Measurements from ENCODE around the gene SEPTIN14.
"Not testable (repeated sequence)": the region's sequence is repeated elsewhere in the genome, so short reads cannot be mapped to it uniquely, and the experiment has no call there.

SEPTIN14 gene

DNA sequence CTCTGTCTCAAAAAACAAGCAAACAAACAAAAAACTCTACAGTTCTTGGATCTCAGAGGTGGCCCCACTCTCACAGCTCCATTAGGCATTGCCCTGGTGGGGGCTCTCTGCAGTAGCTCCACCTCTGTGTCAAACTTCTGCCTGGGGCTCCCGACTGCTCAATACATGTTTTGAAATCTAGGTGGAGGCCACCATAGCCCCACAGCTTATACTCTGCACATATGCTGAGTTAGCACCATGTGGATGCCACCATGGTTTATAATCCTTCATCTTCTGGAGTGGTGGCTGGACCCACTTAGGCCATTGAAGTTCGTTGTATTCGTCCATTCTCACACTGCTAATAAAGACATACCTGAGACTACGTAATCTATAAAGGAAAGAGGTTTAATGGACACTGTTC is 78.4 kb downstream of the SEPTIN14 start:
- DNase-seq (ENCODE audit: low spot score) = no peak

GRCh38 chr7:55778631-55779030 is 83.9 kb downstream of the SEPTIN14 start:
- no peak for DNase-seq (ENCODE audit: low spot score)

DNA sequence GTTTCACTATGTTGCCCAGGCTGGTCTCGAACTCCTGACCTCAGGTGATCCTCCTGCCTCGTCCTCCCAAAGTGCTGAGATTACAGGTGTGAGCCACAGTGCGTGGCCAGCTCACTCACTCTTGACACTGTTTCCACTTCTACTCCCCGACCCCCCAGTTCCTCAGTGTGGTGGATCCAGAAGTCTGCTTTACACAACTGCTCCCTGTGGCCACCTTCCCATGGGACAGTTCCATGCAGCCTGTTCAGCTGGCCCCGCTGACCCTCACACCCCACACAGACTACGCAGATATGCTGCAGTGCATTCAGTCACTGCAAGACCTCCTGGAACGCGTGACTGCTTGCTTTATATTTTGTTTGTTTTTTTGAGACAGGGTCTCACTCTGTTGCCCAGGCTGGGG is 86.4 kb downstream of the SEPTIN14 start:
- DNase-seq (ENCODE audit: low spot score) = no peak

DNA sequence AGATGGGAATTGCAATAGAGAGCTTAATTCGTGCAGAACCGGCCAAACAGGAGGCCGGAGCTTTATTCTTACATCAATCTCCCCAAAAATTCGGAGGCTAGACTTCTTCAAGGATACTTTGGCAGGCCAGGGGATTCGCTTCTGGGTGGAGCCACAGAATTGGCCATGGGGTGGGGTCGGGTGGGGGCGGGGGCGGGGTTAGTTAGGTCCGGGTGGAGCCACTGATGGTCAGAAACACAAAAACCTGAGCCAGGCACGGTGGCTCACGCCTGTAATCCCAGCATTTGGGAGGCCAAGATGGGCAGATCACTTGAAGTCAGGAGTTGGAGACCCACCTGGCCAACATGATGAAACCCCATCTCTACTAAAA is 87.5 kb downstream of the SEPTIN14 start:
- DNase-seq (ENCODE audit: low spot score) = no peak

DNA sequence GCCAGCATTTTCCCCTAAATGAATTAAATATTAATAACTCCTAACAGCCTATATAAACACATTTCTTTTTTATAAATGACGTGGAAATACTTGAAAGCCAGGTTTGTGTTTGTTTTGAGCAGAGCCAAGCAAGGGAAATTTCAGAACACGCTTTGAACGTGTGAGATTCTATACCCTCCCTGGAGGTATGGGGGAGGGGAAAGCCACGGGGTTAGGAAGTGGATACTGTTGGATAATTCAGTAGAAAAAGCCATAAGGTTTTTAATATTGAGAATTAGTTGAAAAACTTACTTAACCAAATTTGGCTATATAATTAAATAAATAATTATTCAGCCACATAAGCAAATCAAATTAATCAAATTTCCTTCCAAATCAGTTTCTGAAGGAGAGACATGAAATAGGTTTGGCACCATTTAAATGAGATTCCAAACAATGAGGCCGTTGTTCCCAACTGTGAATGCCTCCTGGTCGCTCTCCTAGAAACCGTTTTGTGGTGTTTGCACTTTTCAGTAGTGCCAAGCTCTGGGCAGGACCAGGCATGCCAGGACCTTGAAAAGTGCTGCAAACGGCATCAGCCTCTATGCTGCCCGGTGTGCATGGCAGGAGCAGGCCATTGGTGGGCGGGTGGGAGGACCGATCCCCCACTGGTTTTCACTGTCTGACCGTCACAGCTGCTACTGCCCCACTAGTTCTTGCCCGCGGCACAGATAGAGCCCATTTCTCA is 88.1 kb downstream of the SEPTIN14 start:
- DNase-seq (ENCODE audit: low spot score) = peak; percentile 77

GRCh38 chr7:55770778-55771177 is 91.8 kb downstream of the SEPTIN14 start:
- DNase-seq (ENCODE audit: low spot score) = no peak

DNA sequence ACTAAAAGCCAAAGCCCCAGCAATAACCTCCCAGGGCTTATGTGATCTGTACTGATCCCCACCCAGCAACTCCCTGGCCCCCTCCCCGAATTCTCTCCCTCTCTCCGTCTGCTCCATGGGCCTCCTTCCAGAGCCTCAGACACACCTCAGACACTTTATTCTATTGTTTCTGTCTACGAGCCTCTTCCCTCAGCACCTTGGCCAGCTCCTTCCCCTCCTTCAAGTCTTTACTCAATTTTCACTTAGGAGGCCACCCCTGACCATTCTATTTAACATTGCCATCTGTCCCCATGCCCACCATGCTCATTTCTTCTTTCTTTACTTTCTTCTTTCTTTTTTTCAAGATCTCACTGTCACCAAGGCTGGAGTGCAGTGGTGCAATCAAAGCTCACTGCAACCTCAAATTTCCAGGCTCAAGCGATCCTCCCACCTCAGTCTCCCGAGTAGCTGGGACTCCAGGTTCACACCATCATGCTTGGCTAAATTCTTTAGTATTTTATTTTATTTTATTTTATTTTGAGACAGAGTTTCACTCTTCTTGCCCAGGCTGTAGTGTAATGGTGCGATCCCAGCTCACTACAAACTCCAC is 109.2 kb downstream of the SEPTIN14 start:
- not testable (repeated sequence) for DNase-seq (ENCODE audit: low spot score)

GRCh38 chr7:55744706-55745105 is 117.8 kb downstream of the SEPTIN14 start:
- DNase-seq (ENCODE audit: low spot score) = not testable (repeated sequence)

Measured in pons (tissue), 1 donor.